Lower leg skin (tissue), 4 donors: ENCODE measurements around the gene ZSCAN25. TPM values are rescaled to one million over a fixed set of nuclear protein-coding genes. Genes with fewer than 3 reads are reported as not detected.
"Not testable (repeated sequence)": the region's sequence is repeated elsewhere in the genome, so short reads cannot be mapped to it uniquely, and the experiment has no call there.

Experiments used
- DNase-seq, 2 donors: peaks; one replicate each; pipeline ENCODE4 v3.0.0-alpha.2; 2019; ENCODE audit warnings: low spot score in 2 of 2
- H3K4me3 ChIP-seq: fragments of 200-600 bp; sonication (generic); 2 replicates; pipeline ENCODE4 v1.5.1; 2017; ENCODE audit warnings: mild to moderate bottlenecking, low read depth; ENCODE audit not compliant: poor library complexity, severe bottlenecking
- CTCF ChIP-seq, 3 donors: fragments of 450-650 bp; IDR thresholded peaks; one replicate each; pipeline ENCODE4 v1.5.1; 2016; ENCODE audit warnings: antibody characterized with exemption in 3 of 3, mild to moderate bottlenecking in 3 of 3, moderate library complexity in 2 of 3
- POLR2A ChIP-seq, 2 donors: fragments of 450-650 bp; IDR thresholded peaks; one replicate each; pipeline ENCODE4 v1.6.1; 2016 to 2017; ENCODE audit warnings: antibody characterized with exemption in 2 of 2, mild to moderate bottlenecking in 1 of 2, moderate library complexity in 1 of 2
- WGBS, 2 donors: methylation state at CpG; one replicate each; pipeline ENCODE4 v1.1.5; 2018; 5-methylcytosine and 5-hydroxymethylcytosine counted together
- intact Hi-C: fragments of 100-400 bp; cut with DNase I; formaldehyde crosslinking; loops from one replicate; pipeline ENCODE4 v1.15.0; 2023; ENCODE audit warnings: low total_unique reads
- total RNA-seq, 4 donors: library from RNA; depleted of rRNA; stranded (reverse); fragments of >200 nt; gene quantifications; one replicate each; pipeline ENCODE4 v1.1.0, GENCODE V29; 2016

The ZSCAN25 gene
- total RNA-seq, 4 donors from 2014 or later, result 19.4 to 38.0 (median 23.7) TPM

GRCh38 chr7:99626661-99627060, 9.9 kb downstream of the ZSCAN25 start:
- TF ChIP-seq POLR2A (IDR thresholded peaks at IDR 0.05) (no peak), CTCF (IDR thresholded peaks at IDR 0.05) (no peak)
- no peak overlapping the region for H3K4me3 ChIP-seq
- DNase-seq, result no peak
- intact Hi-C loops, result no loop called here
- WGBS, 2 donors, result 75 to 89% methylated on average over 1 of the region's 1 CpG

DNA sequence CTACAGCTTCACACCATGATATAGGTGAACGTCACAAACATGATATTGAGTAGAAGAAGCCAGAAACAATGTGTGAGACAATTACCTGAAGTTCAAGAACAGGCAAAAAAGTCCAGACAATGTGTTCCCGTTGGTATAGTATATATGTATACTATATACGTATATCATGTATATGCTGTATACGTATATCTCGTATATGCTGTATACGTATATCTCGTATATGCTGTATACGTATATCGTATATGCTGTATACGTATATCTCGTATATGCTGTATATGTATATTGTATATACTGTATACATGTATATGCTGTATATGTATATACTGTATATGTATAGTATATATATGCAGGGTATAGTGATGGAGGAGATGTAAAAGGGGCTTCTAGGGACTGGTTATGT, 10.8 kb downstream of the ZSCAN25 start:
- no peak overlapping the region for H3K4me3 ChIP-seq
- WGBS, 2 donors, result 95 to 97% methylated on average over 11 of the region's 11 CpGs
- TF ChIP-seq CTCF (IDR thresholded peaks at IDR 0.05) (no peak), POLR2A (IDR thresholded peaks at IDR 0.05) (no peak)
- DNase-seq, result no peak
- intact Hi-C loops, result no loop called here

DNA sequence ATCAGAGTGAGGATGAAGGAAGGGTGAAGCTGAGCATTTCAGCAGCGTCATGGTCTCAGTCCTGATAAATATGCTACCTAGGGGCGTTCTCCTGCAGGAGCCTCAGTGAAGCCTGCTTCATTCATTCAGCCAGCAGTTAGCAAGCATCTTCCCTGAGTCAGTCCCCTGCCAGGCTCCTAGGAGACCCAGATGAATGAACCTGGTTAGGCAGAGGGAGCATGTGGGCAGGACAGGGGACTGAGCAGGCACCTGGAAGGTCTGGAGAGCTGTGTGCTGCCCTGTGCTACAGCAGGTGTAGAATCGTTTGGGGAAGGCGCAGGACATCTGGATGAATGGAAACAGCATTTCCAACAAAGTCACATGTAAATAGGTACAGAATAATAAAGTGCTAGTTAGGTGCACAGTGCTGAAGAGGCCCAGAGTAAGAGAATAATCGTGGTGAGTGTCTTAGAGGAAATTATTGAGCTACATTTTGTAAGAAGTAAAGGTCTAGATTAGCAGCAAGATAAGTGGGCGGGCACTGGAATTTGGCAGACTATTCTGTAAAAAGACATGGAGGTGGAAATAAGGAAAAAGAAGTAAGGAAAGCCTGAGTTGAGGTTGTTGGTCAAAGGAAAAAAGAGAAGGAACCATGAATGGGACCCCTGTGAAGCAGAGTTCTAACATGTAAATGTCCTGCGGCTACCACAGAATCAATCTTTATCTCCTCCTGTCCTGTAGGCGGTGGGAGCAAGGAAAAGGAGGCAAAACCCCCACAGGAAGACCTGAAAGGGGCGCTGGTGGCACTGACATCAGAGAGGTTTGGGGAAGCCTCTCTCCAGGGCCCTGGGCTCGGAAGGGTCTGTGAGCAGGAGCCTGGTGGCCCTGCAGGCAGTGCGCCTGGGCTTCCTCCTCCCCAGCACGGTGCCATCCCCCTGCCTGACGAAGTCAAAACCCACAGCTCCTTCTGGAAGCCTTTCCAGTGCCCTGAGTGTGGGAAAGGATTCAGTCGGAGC, 12.0 kb downstream of the ZSCAN25 start:
- WGBS, 2 donors, result 78 to 84% methylated on average over 14 of the region's 14 CpGs
- peak in 1 of 2 donors; percentile 65 for DNase-seq
- H3K4me3 ChIP-seq, result no peak overlapping the region
- intact Hi-C loops, result no loop called here
- TF ChIP-seq CTCF (IDR thresholded peaks at IDR 0.05), result no peak
- TF ChIP-seq POLR2A (IDR thresholded peaks at IDR 0.05), result no peak

- WGBS, 2 donors, result 68 to 69% methylated on average over 19 to 20 of the region's 20 CpGs
- DNase-seq, result peak in 1 of 2 donors; percentile 75
- no peak overlapping the region for H3K4me3 ChIP-seq
- intact Hi-C loops, result no loop called here
- TF ChIP-seq CTCF (IDR thresholded peaks at IDR 0.05), result no peak
- no peak for TF ChIP-seq POLR2A (IDR thresholded peaks at IDR 0.05)
Observed at GRCh38 chr7:99629643-99630042, 12.9 kb downstream of the ZSCAN25 start.

- TF ChIP-seq POLR2A (IDR thresholded peaks at IDR 0.05) (no peak), CTCF (IDR thresholded peaks at IDR 0.05) (no peak)
- intact Hi-C loops, result no loop called here
Observed at GRCh38 chr7:99631295-99632109, 14.8 kb downstream of the ZSCAN25 start.

GRCh38 chr7:99637414-99637813, 20.7 kb downstream of the ZSCAN25 start:
- 69 to 74% methylated on average over 2 of the region's 2 CpGs for WGBS, 2 donors
- intact Hi-C loops, H3K4me3 ChIP-seq, DNase-seq: not testable (repeated sequence)

More at GRCh38 chr7:99631295-99632109, 14.8 kb downstream of the ZSCAN25 start:
- 43 to 52% methylated on average over 9 of the region's 9 CpGs for WGBS, 2 donors
- peak in 1 of 2 donors; percentile 58 for DNase-seq
- no peak overlapping the region for H3K4me3 ChIP-seq
